ENCODE measurements around the gene REG4.
"Not testable (repeated sequence)": the region's sequence is repeated elsewhere in the genome, so short reads cannot be mapped to it uniquely, and the experiment has no call there.

DNA sequence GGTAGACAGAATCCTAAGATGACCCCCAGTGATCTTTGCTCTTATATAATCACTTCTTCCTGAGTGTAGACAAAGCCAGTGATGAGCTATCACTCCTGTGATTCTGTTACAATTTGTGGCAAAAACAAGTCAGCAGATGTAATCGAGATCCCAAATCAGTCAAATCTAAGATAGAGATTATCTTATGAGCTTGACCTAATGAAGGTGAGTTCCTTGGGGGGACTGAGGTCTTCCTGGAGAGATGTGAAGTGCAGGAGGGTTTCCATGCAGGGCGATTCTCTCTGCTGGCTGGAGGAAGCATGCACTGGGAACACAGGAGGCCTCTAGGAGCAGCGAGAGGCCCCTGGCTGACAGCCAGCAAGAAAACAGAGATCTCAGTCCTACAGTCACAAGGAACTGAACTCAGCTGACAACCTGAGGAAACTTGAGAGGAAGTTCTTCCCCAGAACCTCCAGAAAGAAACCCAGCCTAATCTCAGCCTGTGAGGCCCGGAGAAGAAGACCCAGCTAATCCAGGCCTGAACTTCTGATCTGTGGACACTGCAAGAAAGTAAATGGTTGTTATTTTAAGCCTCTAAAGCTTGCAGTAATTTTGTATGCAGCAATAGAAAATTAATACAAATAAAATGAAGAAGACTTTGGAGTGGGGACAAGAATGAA, 47.4 kb upstream of the REG4 start:
- TF ChIP-seq POLR2A, POLR2AphosphoS5 (IDR thresholded peaks at IDR 0.05): not testable (repeated sequence)
